Heart left ventricle (tissue), 16 donors: Measurements from ENCODE around the gene DPYSL3. TPM values are rescaled to one million over a fixed set of nuclear protein-coding genes. Genes with fewer than 3 reads are reported as not detected.

ENCODE experiments used
- ATAC-seq, 4 donors: fragments of 200-7000 bp; cut with Tn5 transposase; one replicate each; pipeline ENCODE4 v1.9.1; 2020 to 2022; ENCODE audit warnings: moderate library complexity in 4 of 4, mild to moderate bottlenecking in 3 of 4, moderate number of reproducible peaks in 1 of 4
- DNase-seq, 5 donors: peaks; one replicate each; pipeline ENCODE4 v3.0.0-alpha.2; 2020
- H3K27ac ChIP-seq, 12 donors: fragments of 200-600 bp; sonication (generic) in 4 of 12; one replicate each; pipeline versions ENCODE4 v1.5.0 to v1.8.0; 2016 to 2022; ENCODE audit warnings: mild to moderate bottlenecking in 2 of 12
- H3K27me3 ChIP-seq, 9 donors: fragments of 200-600 bp; sonication (generic) in 2 of 9; one replicate each; pipeline versions ENCODE4 v1.5.1 to v1.8.0; 2016 to 2022; ENCODE audit warnings: mild to moderate bottlenecking in 3 of 9
- H3K36me3 ChIP-seq, 9 donors: fragments of 200-600 bp; sonication (generic) in 2 of 9; one replicate each; pipeline versions ENCODE4 v1.5.0 to v1.8.0; 2018 to 2022; ENCODE audit warnings: mild to moderate bottlenecking in 2 of 9
- H3K4me1 ChIP-seq, 12 donors: fragments of 200-600 bp; sonication (generic) in 4 of 12; one replicate each; pipeline versions ENCODE4 v1.5.0 to v1.8.0; 2016 to 2022; ENCODE audit warnings: mild to moderate bottlenecking in 3 of 12
- H3K4me3 ChIP-seq, 12 donors: fragments of 200-600 bp; sonication (generic) in 4 of 12; one replicate each; pipeline versions ENCODE4 v1.5.0 to v1.8.0; 2017 to 2022; ENCODE audit warnings: mild to moderate bottlenecking in 9 of 12, moderate library complexity in 4 of 12
- H3K9me3 ChIP-seq, 12 donors: fragments of 200-600 bp; sonication (generic) in 4 of 12; one replicate each; pipeline versions ENCODE4 v1.5.0 to v1.8.0; 2016 to 2022; ENCODE audit warnings: mild to moderate bottlenecking in 1 of 12
- POLR2A ChIP-seq, 2 donors: fragments of 450-650 bp; IDR thresholded peaks; one replicate each; pipeline ENCODE4 v1.6.1; 2017; ENCODE audit warnings: antibody characterized with exemption in 2 of 2, mild to moderate bottlenecking in 2 of 2, moderate library complexity in 2 of 2
- WGBS, 4 donors: extraction: QIAGEN DNeasy Blood & Tissue Kit in 2 of 4; methylation state at CpG; one replicate each; pipeline versions ENCODE4 v1.1.5 to v1.1.7; 2013 to 2018; 5-methylcytosine and 5-hydroxymethylcytosine counted together
- intact Hi-C, 10 donors: fragments of 100-400 bp; cut with DNase I; formaldehyde crosslinking; loops; one replicate each; pipeline versions ENCODE4 v1.11.1 to v1.14.2; 2022
- polyA plus RNA-seq, 2 donors: library from polyadenylated mRNA; stranded (reverse); fragments of 200-250 nt; gene quantifications; one replicate each; pipeline ENCODE4 v1.2.3, GENCODE V29; 2013
- total RNA-seq, 9 donors: library from RNA; depleted of rRNA in 2 of 9; stranded (reverse); fragments of >200 nt in 2 of 9; fragmentation: NEBNext Ultra II Directional in 3 of 9; extraction: Animal tissue kit (Norgen Biotek cat#: 25700) in 3 of 9; gene quantifications; one replicate each; pipeline versions ENCODE4 v1.1.0 to v1.2.4, GENCODE V29; 2016 to 2023
- TF ChIP-seq, protein P1 (sequence below), 12 donors: fragments of 200-600 bp; sonication (generic) in 4 of 12; IDR thresholded peaks; one replicate each; pipeline versions ENCODE4 v1.5.0 to v1.8.0; 2018 to 2022; ENCODE audit warnings: antibody characterized with exemption in 12 of 12, mild to moderate bottlenecking in 5 of 12
- donor health status: ischemic (EF 13 %, LVEDD 7.1; RV severe dilation, severe dysfunction).
- donor health status: healthy with polysubstance abuse.
- donor health status: DM: no; HTN: yes; CAD: no.
- donor health status: DM: no; HTN: no; CAD: no.
- donor health status: ischemic (EF 25% LVEDD 6.9; RV normal size, moderate dysfunction).
- donor health status: ischemic (EF 25% LVEDD 5.7; RV mildly dilated, moderate dysfunction).
- donor health status: healthy.
- donor health status: DM: yes; HTN: yes; CAD: no.
- donor health status: ischemic (EF 35%, LVEDD 5.7; RV mildly dilated, moderate dysfunction).
- donor health status: nonischemic (EF 11% LVEDD 7.7; RV severe dilation, severe dysfunction).
- donor health status: DM: yes; HTN: yes; CAD: no.
- donor health status: PGD.
- donor health status: ischemic (EF 29% LVEDD 5.4; RV normal size, mild dysfunction).
- donor health status: nonischemic (EF 23%, LVEDD 6.1; RV moderate dilation, normal function).

DPYSL3 gene
- total and polyA plus RNA-seq, 11 donors, result 7.9 to 54.7 (median 20.6) TPM

DNA sequence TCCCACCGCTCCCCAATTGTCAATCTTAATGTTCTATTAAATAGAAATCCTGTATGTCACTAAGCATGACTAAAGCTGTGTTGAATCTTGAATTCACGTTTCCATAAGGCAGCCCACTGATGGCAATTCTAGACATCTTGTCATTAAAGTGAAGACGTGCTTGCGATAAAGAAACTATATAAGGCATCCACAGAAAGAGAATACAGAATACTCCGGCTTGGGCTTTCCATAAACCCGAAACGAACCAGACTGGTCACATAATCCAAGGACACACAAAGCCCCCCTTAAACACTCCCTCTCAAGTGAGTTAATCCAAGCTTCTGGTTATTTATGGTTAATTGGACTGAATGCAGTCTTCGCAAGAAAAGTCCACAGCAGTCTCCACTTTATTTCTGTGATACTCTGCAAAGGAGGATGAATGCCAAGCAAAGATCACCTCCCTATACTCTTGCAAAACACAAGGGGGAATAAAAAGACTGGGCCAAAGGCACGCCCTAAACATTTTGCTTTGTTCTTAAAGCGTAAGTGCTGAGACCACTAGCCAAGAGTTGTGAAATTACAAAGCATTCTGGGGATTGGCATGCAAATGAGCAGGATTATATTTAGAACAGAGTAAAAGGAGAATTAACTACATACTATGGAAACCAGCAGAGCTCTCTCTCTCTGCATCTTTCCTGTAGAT lies 54.7 kb downstream of the DPYSL3 start:
- ATAC-seq, result peak in 2 of 4 donors; percentile 28 to 30
- Histone ChIP-seq H3K9me3 (peaks cover 0 to under 1% (median 0%) of the 10 kb centered on the region in 12 donors), H3K4me3 (peak overlapping the region in 6 of 12 donors; percentile 68 to 92 (median 82)), H3K36me3 (no peaks in the 10 kb centered on the region), H3K4me1 (peaks cover 0 to 46% (median 21%) of the 10 kb centered on the region in 12 donors), H3K27me3 (peaks cover 0 to 9% (median 0%) of the 10 kb centered on the region in 9 donors), H3K27ac (peak overlapping the region in 11 of 12 donors; percentile 10 to 95 (median 86))
- no peak for DNase-seq
- TF ChIP-seq POLR2A (IDR thresholded peaks at IDR 0.05), result no peak
- TF ChIP-seq, protein P1, sequence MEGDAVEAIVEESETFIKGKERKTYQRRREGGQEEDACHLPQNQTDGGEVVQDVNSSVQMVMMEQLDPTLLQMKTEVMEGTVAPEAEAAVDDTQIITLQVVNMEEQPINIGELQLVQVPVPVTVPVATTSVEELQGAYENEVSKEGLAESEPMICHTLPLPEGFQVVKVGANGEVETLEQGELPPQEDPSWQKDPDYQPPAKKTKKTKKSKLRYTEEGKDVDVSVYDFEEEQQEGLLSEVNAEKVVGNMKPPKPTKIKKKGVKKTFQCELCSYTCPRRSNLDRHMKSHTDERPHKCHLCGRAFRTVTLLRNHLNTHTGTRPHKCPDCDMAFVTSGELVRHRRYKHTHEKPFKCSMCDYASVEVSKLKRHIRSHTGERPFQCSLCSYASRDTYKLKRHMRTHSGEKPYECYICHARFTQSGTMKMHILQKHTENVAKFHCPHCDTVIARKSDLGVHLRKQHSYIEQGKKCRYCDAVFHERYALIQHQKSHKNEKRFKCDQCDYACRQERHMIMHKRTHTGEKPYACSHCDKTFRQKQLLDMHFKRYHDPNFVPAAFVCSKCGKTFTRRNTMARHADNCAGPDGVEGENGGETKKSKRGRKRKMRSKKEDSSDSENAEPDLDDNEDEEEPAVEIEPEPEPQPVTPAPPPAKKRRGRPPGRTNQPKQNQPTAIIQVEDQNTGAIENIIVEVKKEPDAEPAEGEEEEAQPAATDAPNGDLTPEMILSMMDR (IDR thresholded peaks at IDR 0.05), result no peak
- intact Hi-C loops, result loop anchor here (1.0 to 10.0 kb wide), 9 partner anchors 50 to 230 kb away; partner anchors contain the start of gene DPYSL3 (in 3 of the 10)
- 47 to 58% (median 51%) methylated on average over 10 of the region's 10 CpGs for WGBS, 4 donors

DNA sequence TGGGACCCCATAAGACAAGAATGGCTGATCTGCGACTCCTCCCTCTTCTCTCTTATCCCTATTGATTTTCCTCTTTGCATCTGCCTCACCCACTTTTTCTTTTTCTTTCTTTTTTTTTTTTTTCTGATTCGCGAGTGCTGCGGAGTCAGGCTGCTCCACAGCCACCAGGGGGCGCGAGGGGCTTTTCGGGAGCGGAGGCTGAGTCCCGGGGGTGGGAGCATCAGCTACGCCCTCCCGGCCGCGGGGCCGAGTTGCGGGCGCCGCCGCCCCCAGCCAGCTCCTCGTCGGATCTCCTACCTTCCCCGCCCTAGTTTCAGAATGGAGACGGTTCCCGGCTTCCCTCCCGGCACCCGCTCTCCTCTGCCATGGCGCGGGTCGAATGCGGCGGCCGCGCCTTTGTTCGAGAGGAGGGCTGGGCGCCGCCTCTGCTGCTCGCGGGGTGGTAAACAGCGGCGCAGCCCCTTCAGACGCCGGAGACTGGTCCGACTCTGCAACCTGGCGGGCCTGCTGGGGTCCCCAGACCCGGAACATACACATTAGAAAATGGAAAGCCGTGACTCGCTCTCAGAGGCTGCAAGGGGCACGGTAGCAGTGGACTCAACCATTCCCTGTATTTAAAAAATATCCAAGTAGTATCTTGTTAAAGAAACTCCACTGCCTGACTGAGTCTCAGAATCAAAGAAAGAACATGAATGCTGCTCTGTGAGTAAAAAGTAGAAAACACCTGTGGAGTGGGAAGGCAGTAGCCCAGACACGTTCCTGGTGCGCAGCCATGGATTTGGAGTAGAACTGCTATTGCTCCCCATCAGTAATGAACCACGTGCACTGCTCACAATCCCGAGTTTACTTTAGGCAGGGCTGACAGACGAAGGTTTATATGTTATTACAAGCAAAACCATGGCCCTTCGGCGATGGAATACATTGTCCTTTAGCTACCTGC lies 55.7 kb downstream of the DPYSL3 start:
- Histone ChIP-seq H3K36me3 (no peaks in the 10 kb centered on the region), H3K27ac (peak overlapping the region; percentile 75 to 95 (median 86)), H3K4me3 (peak overlapping the region; percentile 41 to 92 (median 72)), H3K27me3 (peaks cover 0 to 9% (median 0%) of the 10 kb centered on the region in 9 donors), H3K9me3 (no peaks in the 10 kb centered on the region), H3K4me1 (peaks cover 0 to 53% (median 18%) of the 10 kb centered on the region in 12 donors)
- peak; percentile 85 to 94 (median 91) for DNase-seq
- peak in 1 of 2 donors; percentile 33 for TF ChIP-seq POLR2A (IDR thresholded peaks at IDR 0.05)
- TF ChIP-seq, protein P1 (IDR thresholded peaks at IDR 0.05), result peak; percentile 85 to 96 (median 90)
- ATAC-seq, result peak; percentile 79 to 89 (median 88)
- intact Hi-C loops, result loop anchor here (1.0 to 10.0 kb wide), 9 partner anchors 51 to 229 kb away; partner anchors contain the start of gene DPYSL3 (in 3 of the 10)
- 1 to 4% (median 2%) methylated on average over 47 to 54 of the region's 54 CpGs for WGBS, 4 donors

DNA sequence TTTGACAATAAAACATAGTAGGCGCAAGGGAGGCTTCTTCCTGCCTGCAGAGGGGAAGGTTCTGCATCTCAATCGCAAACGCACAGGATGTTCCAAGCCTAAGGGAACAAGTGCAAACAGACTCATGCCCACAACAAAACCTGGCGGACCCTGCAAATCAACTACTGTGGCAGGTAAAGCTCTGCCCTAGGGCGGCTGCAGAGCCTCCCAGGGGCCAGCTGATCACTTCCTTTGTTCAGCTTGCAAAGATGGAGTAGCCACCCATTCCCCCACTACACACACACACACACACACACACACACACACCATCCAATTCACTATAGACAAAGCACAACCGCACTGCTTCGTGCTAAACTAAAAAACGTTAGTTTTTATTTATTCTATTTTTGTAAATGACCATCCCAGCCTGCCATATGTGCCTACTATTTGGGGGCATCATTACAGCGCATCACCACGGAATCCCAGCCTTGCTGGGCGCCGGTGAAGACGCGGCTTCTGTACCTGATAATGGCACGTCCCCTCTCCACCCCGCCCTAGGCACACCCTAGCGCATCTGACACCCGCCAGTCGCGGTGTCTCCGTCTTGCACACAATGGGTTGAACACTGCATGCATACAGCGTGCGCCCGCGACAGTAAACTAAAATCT lies 57.6 kb downstream of the DPYSL3 start:
- intact Hi-C loops, result loop anchor here in 9 of 10 donors (5.0 to 10.0 kb wide), 6 partner anchors 53 to 227 kb away; partner anchors contain the start of gene DPYSL3 (in 3 of the 9)
- ATAC-seq (peak in 1 of 4 donors; percentile 12), DNase-seq (no peak)
- H3K4me3 ChIP-seq, result peak overlapping the region in 10 of 12 donors; percentile 60 to 92 (median 77)
- H3K9me3 ChIP-seq, result no peaks in the 10 kb centered on the region
- WGBS, 4 donors, result 14 to 20% (median 16%) methylated on average over 25 of the region's 25 CpGs
- H3K27ac ChIP-seq, result peak overlapping the region in 3 of 12 donors; percentile 25 to 89 (median 26)
- TF ChIP-seq, protein P1 (IDR thresholded peaks at IDR 0.05), result no peak
- TF ChIP-seq POLR2A (IDR thresholded peaks at IDR 0.05), result no peak
- H3K27me3 ChIP-seq, result peaks cover 0 to 9% (median 0%) of the 10 kb centered on the region in 9 donors
- peaks cover 0 to 54% (median 21%) of the 10 kb centered on the region in 12 donors for H3K4me1 ChIP-seq
- no peaks in the 10 kb centered on the region for H3K36me3 ChIP-seq
